SK-N-SH (cell line): Measurements from ENCODE around the gene PCNX2. TPM values are rescaled to one million over a fixed set of nuclear protein-coding genes. Genes with fewer than 3 reads are reported as not detected.

ENCODE experiments used
- CTCF ChIA-PET: fragments of 300-600, 350-600 bp; formaldehyde crosslinking; extraction: SDS; loops from one replicate; lab custom pipeline; 2021; lab: Yijun Ruan, JAX
- POLR2A ChIA-PET: fragments of 350-600 bp; sonication (Branson Sonifier 250); formaldehyde crosslinking; extraction: SDS; loops from one replicate; lab custom pipeline; 2020; ENCODE audit warnings: antibody characterized with exemption, inconsistent platforms; lab: Yijun Ruan, JAX
- DNase-seq: peaks from one replicate; pipeline ENCODE4 v3.0.0; 2012
- H2AFZ ChIP-seq: fragments of 200-600 bp; sonication (generic); 2 replicates; pipeline ENCODE4 v1.8.1; 2016; ENCODE audit warnings: antibody characterized with exemption, mild to moderate bottlenecking, low read depth
- H3F3A ChIP-seq: fragments of 200-600 bp; sonication (generic); replicated peaks from 2 replicates; pipeline ENCODE3; 2016; ENCODE audit warnings: antibody characterized with exemption, mild to moderate bottlenecking; ENCODE audit not compliant: insufficient read depth
- H3K27ac ChIP-seq, 2 experiments: fragments of 200-500 bp in 1 of 2; fragments of 200-600 bp in 1 of 2; sonication (Bioruptor generic) in 1 of 2; sonication (generic), shearing (Covaris generic) in 1 of 2; 2 replicates each; pipeline versions ENCODE4 v1.5.1 to v1.6.1; 2014 to 2016; ENCODE audit warnings: low read depth in 2 of 2, inconsistent platforms in 1 of 2, low read length in 1 of 2, mild to moderate bottlenecking in 1 of 2, mixed read lengths in 1 of 2
- H3K27me3 ChIP-seq: fragments of 200-600 bp; sonication (generic), shearing (Covaris generic); 2 replicates; pipeline ENCODE4 v1.6.1; 2016; ENCODE audit warnings: mixed run types; ENCODE audit not compliant: insufficient read depth
- H3K36me3 ChIP-seq, 2 experiments: fragments of 200-500 bp in 1 of 2; fragments of 200-600 bp in 1 of 2; sonication (Bioruptor generic) in 1 of 2; sonication (generic) in 1 of 2; replicated peaks in 1 of 2; 2 replicates each; pipeline versions ENCODE3 to v1.5.1; 2014 to 2016; ENCODE audit warnings: low read length in 1 of 2, mild to moderate bottlenecking in 1 of 2; ENCODE audit not compliant: insufficient read depth in 2 of 2, control insufficient read depth in 1 of 2
- H3K4me1 ChIP-seq, 2 experiments: fragments of 200-500 bp in 1 of 2; fragments of 200-600 bp in 1 of 2; sonication (Bioruptor generic) in 1 of 2; sonication (generic), shearing (Covaris generic) in 1 of 2; 2 replicates each; pipeline versions ENCODE4 v1.5.1 to v1.6.1; 2014 to 2016; ENCODE audit warnings: low read depth in 1 of 2, low read length in 1 of 2, mixed run types in 1 of 2; ENCODE audit not compliant: insufficient read depth in 2 of 2, control insufficient read depth in 1 of 2
- H3K4me2 ChIP-seq: fragments of 200-600 bp; sonication (generic), shearing (Covaris generic); 2 replicates; pipeline ENCODE4 v1.6.1; 2017; ENCODE audit warnings: mixed run types
- H3K4me3 ChIP-seq, 2 experiments: fragments of 200-500 bp in 1 of 2; fragments of 200-600 bp in 1 of 2; sonication (Bioruptor generic) in 1 of 2; sonication (generic), shearing (Covaris generic) in 1 of 2; 2 replicates each; pipeline versions ENCODE4 v1.5.1 to v1.8.1; 2014 to 2016; ENCODE audit warnings: low read depth in 2 of 2, inconsistent platforms in 1 of 2, low read length in 1 of 2, mild to moderate bottlenecking in 1 of 2, mixed read lengths in 1 of 2, moderate library complexity in 1 of 2
- H3K79me2 ChIP-seq: fragments of 200-600 bp; sonication (generic); 2 replicates; pipeline ENCODE4 v1.8.1; 2017; ENCODE audit warnings: mild to moderate bottlenecking; ENCODE audit not compliant: insufficient read depth
- H3K9ac ChIP-seq: fragments of 200-600 bp; sonication (generic); 2 replicates; pipeline ENCODE4 v1.6.1; 2017; ENCODE audit warnings: mixed run types
- H3K9me2 ChIP-seq: fragments of 200-600 bp; sonication (generic); 2 replicates; pipeline ENCODE4 v1.6.1; 2017; ENCODE audit warnings: mixed run types
- H3K9me3 ChIP-seq: fragments of 200-600 bp; sonication (generic); 2 replicates; pipeline ENCODE4 v1.6.1; 2017; ENCODE audit warnings: mixed run types, mild to moderate bottlenecking, moderate library complexity
- H4K20me1 ChIP-seq: fragments of 200-600 bp; sonication (generic); 2 replicates; pipeline ENCODE4 v1.6.1; 2017; ENCODE audit warnings: mild to moderate bottlenecking, mixed run types; ENCODE audit not compliant: insufficient read depth
- CHD2 ChIP-seq: fragments of 150-350 bp; IDR thresholded peaks from 2 replicates; pipeline ENCODE4 v1.6.1; 2018; ENCODE audit warnings: low read length; ENCODE audit not compliant: partially characterized antibody
- ELF1 ChIP-seq: IDR thresholded peaks from 2 replicates; pipeline ENCODE4 v1.4.0; 2012
- EP300 ChIP-seq, 2 experiments: IDR thresholded peaks; 2 replicates each; pipeline versions ENCODE4 v1.4.0 to v1.6.1; 2012; ENCODE audit warnings: borderline replicate concordance in 1 of 2, low read depth in 1 of 2, low read length in 1 of 2
- EZH2phosphoT487 ChIP-seq: fragments of 200-600 bp; sonication (generic); IDR thresholded peaks from 2 replicates; pipeline ENCODE4 v1.6.1; 2017; ENCODE audit warnings: low read depth, mixed run types, mild to moderate bottlenecking, antibody characterized with exemption, moderate library complexity, borderline replicate concordance
- FOXJ3 ChIP-seq: sonication (generic); formaldehyde crosslinking; IDR thresholded peaks from 2 replicates; pipeline ENCODE4 v1.5.1; 2020; ENCODE audit warnings: mild to moderate bottlenecking, missing genetic modification reagents
- GABPA ChIP-seq: IDR thresholded peaks from 2 replicates; pipeline ENCODE4 v1.4.0; 2012; ENCODE audit warnings: low read depth, mild to moderate bottlenecking
- GATA2 ChIP-seq: sonication (generic); formaldehyde crosslinking; IDR thresholded peaks from 2 replicates; pipeline ENCODE4 v1.5.0; 2020; ENCODE audit warnings: mild to moderate bottlenecking, missing genetic modification reagents
- JUND ChIP-seq: IDR thresholded peaks from 2 replicates; pipeline ENCODE4 v1.4.0; 2012
- MEF2A ChIP-seq: IDR thresholded peaks from 2 replicates; pipeline ENCODE4 v1.4.0; 2012; ENCODE audit warnings: low read depth, borderline replicate concordance
- MXI1 ChIP-seq: IDR thresholded peaks from 2 replicates; pipeline ENCODE4 v1.6.1; 2012; ENCODE audit warnings: mild to moderate bottlenecking, low read depth, low read length, improper control_type of control experiment
- NFIC ChIP-seq: IDR thresholded peaks from 2 replicates; pipeline ENCODE4 v1.4.0; 2012; ENCODE audit warnings: borderline replicate concordance
- POLR2AphosphoS5 ChIP-seq: IDR thresholded peaks from 2 replicates; pipeline ENCODE4 v1.6.1; 2012; ENCODE audit warnings: low read depth, low read length
- RAD21 ChIP-seq: IDR thresholded peaks from 2 replicates; pipeline ENCODE4 v1.6.1; 2012; ENCODE audit warnings: mild to moderate bottlenecking, low read length
- RCOR1 ChIP-seq: fragments of 150-350 bp; IDR thresholded peaks from 2 replicates; pipeline ENCODE4 v1.6.1; 2017; ENCODE audit warnings: antibody characterized with exemption, low read length
- REST ChIP-seq: IDR thresholded peaks from 2 replicates; pipeline ENCODE4 v1.6.1; 2012; ENCODE audit warnings: mild to moderate bottlenecking, low read depth, low read length, moderate library complexity
- RFX5 ChIP-seq: IDR thresholded peaks from 2 replicates; pipeline ENCODE4 v1.6.1; 2012; ENCODE audit warnings: mild to moderate bottlenecking, improper control_type of control experiment, low read length
- RXRA ChIP-seq: IDR thresholded peaks from 2 replicates; pipeline ENCODE4 v1.4.0; 2012; ENCODE audit warnings: low read depth, mild to moderate bottlenecking, borderline replicate concordance
- SIN3A ChIP-seq: IDR thresholded peaks from 2 replicates; pipeline ENCODE4 v1.6.1; 2012; ENCODE audit warnings: low read depth, mild to moderate bottlenecking, low read length, moderate library complexity, borderline replicate concordance
- SMC3 ChIP-seq: IDR thresholded peaks from 2 replicates; pipeline ENCODE4 v1.6.1; 2012; ENCODE audit warnings: low read depth, low read length, improper control_type of control experiment
- TCF12 ChIP-seq: IDR thresholded peaks from 2 replicates; pipeline ENCODE4 v1.4.0; 2012
- TEAD4 ChIP-seq: IDR thresholded peaks from 2 replicates; pipeline ENCODE4 v1.4.0; 2012; ENCODE audit warnings: mild to moderate bottlenecking, borderline replicate concordance; ENCODE audit not compliant: insufficient read depth
- YY1 ChIP-seq: IDR thresholded peaks from 2 replicates; pipeline ENCODE4 v1.4.0; 2012; ENCODE audit warnings: low read depth, mild to moderate bottlenecking
- WGBS: methylation state at CpG from one replicate; pipeline ENCODE4 v1.1.6; 2017; ENCODE audit warnings: low lambda C conversion rate; 5-methylcytosine and 5-hydroxymethylcytosine counted together
- polyA plus RNA-seq, 3 experiments: library from polyadenylated mRNA; depleted of rRNA; stranded (reverse); fragments of >200 nt; gene quantifications; 2 replicates each; pipeline ENCODE4 v1.2.3, GENCODE V29; 2012
- TF ChIP-seq, protein P1 (sequence below): IDR thresholded peaks from 2 replicates; pipeline ENCODE4 v1.4.0; 2012; ENCODE audit warnings: low read depth, borderline replicate concordance
- TF ChIP-seq, protein P2 (sequence below): IDR thresholded peaks from 2 replicates; pipeline ENCODE4 v1.4.0; 2012; ENCODE audit warnings: low read depth
- TF ChIP-seq, protein P3 (sequence below): fragments of 150-350 bp; IDR thresholded peaks from 2 replicates; pipeline ENCODE4 v1.6.1; 2016; ENCODE audit warnings: mild to moderate bottlenecking, low read depth, low read length
- TF ChIP-seq, protein P4 (sequence below): IDR thresholded peaks from 2 replicates; pipeline ENCODE4; 2012

Gene PCNX2
- polyA plus RNA-seq, 1 of the 3 experiments (the other 2 are of a cell fraction): 10.6 TPM

DNA sequence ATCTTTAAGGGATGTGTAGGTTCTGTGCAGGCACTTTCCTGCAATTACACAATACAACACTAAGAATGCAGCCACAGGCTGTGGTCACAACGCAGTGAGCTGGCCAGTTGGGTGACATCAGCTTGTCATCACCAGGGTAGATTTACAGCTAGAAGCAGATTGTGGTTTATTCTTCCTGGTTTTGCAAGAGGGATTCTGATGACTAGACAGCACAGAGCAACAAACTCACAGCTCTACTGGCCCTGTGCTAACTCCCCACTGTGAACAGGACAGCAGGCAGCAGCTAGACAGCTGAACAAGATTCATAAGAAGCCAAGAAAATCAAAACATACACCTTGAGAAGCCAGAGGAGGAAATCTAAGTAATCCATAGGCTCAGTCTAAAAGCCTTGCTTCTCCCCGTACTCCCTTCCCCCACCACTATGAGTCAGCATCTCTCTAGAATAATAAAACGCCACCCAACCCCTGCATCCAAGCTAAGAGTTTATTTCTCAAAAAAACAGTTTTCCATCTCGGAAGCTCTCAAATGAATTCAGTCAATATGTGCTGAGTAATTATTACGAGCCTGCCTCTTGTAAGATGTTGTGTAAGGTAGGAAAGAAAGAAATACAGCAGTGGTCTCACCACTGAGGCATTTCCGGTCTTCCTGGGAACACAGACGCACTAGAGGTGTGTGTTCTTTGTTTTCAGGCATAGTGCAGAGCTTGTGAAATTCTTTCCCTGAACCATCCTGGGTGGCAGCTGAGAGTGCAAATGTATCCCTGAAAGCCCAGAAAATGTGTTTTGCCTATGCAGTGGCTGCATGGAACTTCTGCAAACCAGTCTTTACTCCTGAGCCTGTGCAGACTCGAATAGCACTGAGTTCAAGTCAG, 182.3 kb downstream of the PCNX2 start:
- POLR2A ChIA-PET: no interaction called here
- H3K27me3 ChIP-seq: no peaks in the 10 kb centered on the region
- H3K36me3 ChIP-seq: no peaks in the 10 kb centered on the region
- no peak overlapping the region for H2AFZ ChIP-seq
- H3K4me1 ChIP-seq: peaks cover 10 to 17% of the 10 kb centered on the region in 2 experiments
- peak overlapping the region; percentile 69 for H3K4me2 ChIP-seq
- H4K20me1 ChIP-seq: peaks cover 7% of the 10 kb centered on the region; the same call in 1 of the 2 replicates
- CTCF ChIA-PET: interaction anchor here (0.9 kb wide), 1 partner anchor 161 kb away, joined by 3 read pairs; no protein-coding TSS in a partner anchor
- peaks cover 11% of the 10 kb centered on the region for H3F3A ChIP-seq
- no peaks in the 10 kb centered on the region for H3K79me2 ChIP-seq
- DNase-seq: no peak
- H3K4me3 ChIP-seq: peak overlapping the region; percentile 2 to 19; a peak in 2 of 4 replicates
- no peaks in the 10 kb centered on the region for H3K9me2 ChIP-seq
- peak overlapping the region; percentile 64 to 70 for H3K27ac ChIP-seq
- 18% methylated on average over 8 of the region's 8 CpGs for WGBS
- H3K9me3 ChIP-seq: no peaks in the 10 kb centered on the region
- peak overlapping the region; percentile 16; the same call in 1 of the 2 replicates for H3K9ac ChIP-seq
- TF ChIP-seq FOXJ3 (CRISPR knock-in tag): no peak
- peak; percentile 79 for TF ChIP-seq ELF1
- TF ChIP-seq, protein P1, sequence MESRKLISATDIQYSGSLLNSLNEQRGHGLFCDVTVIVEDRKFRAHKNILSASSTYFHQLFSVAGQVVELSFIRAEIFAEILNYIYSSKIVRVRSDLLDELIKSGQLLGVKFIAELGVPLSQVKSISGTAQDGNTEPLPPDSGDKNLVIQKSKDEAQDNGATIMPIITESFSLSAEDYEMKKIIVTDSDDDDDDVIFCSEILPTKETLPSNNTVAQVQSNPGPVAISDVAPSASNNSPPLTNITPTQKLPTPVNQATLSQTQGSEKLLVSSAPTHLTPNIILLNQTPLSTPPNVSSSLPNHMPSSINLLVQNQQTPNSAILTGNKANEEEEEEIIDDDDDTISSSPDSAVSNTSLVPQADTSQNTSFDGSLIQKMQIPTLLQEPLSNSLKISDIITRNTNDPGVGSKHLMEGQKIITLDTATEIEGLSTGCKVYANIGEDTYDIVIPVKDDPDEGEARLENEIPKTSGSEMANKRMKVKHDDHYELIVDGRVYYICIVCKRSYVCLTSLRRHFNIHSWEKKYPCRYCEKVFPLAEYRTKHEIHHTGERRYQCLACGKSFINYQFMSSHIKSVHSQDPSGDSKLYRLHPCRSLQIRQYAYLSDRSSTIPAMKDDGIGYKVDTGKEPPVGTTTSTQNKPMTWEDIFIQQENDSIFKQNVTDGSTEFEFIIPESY: peak; percentile 90; the same call in 1 of the 2 replicates
- TF ChIP-seq GATA2 (CRISPR knock-in tag): no peak
- no peak for TF ChIP-seq RFX5
- TF ChIP-seq CHD2: no peak
- peak; percentile 95 for TF ChIP-seq TEAD4
- TF ChIP-seq MEF2A: peak; percentile 34; the same call in 1 of the 2 replicates
- TF ChIP-seq, protein P2, sequence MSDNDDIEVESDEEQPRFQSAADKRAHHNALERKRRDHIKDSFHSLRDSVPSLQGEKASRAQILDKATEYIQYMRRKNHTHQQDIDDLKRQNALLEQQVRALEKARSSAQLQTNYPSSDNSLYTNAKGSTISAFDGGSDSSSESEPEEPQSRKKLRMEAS: peak; percentile 72
- TF ChIP-seq REST: peak; percentile 75
- TF ChIP-seq JUND: peak; percentile 91
- TF ChIP-seq GABPA: no peak
- TF ChIP-seq EZH2phosphoT487: no peak
- TF ChIP-seq YY1: peak; percentile 48; the same call in 1 of the 2 replicates
- TF ChIP-seq RXRA: peak; percentile 85; the same call in 1 of the 2 replicates
- peak; percentile 90 for TF ChIP-seq POLR2AphosphoS5
- TF ChIP-seq RAD21: no peak
- TF ChIP-seq MXI1: no peak
- peak; percentile 98 for TF ChIP-seq TCF12
- TF ChIP-seq EP300 (IDR thresholded peaks at IDR 0.05; ENCODE audit: borderline replicate concordance in 1 of 2, low read depth in 1 of 2, low read length in 1 of 2): peak in 1 of 2 experiments; percentile 93; a peak in 1 of 4 replicates
- TF ChIP-seq, protein P3, sequence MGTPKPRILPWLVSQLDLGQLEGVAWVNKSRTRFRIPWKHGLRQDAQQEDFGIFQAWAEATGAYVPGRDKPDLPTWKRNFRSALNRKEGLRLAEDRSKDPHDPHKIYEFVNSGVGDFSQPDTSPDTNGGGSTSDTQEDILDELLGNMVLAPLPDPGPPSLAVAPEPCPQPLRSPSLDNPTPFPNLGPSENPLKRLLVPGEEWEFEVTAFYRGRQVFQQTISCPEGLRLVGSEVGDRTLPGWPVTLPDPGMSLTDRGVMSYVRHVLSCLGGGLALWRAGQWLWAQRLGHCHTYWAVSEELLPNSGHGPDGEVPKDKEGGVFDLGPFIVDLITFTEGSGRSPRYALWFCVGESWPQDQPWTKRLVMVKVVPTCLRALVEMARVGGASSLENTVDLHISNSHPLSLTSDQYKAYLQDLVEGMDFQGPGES: no peak
- peak; percentile 89 for TF ChIP-seq SIN3A
- no peak for TF ChIP-seq SMC3
- TF ChIP-seq, protein P4, sequence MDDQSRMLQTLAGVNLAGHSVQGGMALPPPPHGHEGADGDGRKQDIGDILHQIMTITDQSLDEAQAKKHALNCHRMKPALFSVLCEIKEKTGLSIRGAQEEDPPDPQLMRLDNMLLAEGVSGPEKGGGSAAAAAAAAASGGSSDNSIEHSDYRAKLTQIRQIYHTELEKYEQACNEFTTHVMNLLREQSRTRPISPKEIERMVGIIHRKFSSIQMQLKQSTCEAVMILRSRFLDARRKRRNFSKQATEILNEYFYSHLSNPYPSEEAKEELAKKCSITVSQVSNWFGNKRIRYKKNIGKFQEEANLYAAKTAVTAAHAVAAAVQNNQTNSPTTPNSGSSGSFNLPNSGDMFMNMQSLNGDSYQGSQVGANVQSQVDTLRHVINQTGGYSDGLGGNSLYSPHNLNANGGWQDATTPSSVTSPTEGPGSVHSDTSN: peak; percentile 99
- TF ChIP-seq NFIC: peak; percentile 98
- TF ChIP-seq RCOR1: no peak
